Body of pancreas (tissue), 4 donors: ENCODE measurements around the gene UPF2.

Experiments
- POLR2A ChIP-seq, 3 donors: fragments of 450-650 bp; IDR thresholded peaks; one replicate each; pipeline ENCODE4 v1.6.1; 2016; ENCODE audit warnings: antibody characterized with exemption in 3 of 3, mild to moderate bottlenecking in 2 of 3
- TF ChIP-seq, protein P1 (sequence below), 7 experiments: fragments of 450-650 bp in 4 of 7; fragments of 200-600 bp in 3 of 7; sonication (generic) in 3 of 7; IDR thresholded peaks; one replicate each; pipeline ENCODE4 v1.5.1; 2016 to 2019; ENCODE audit warnings: antibody characterized with exemption in 7 of 7

DNA sequence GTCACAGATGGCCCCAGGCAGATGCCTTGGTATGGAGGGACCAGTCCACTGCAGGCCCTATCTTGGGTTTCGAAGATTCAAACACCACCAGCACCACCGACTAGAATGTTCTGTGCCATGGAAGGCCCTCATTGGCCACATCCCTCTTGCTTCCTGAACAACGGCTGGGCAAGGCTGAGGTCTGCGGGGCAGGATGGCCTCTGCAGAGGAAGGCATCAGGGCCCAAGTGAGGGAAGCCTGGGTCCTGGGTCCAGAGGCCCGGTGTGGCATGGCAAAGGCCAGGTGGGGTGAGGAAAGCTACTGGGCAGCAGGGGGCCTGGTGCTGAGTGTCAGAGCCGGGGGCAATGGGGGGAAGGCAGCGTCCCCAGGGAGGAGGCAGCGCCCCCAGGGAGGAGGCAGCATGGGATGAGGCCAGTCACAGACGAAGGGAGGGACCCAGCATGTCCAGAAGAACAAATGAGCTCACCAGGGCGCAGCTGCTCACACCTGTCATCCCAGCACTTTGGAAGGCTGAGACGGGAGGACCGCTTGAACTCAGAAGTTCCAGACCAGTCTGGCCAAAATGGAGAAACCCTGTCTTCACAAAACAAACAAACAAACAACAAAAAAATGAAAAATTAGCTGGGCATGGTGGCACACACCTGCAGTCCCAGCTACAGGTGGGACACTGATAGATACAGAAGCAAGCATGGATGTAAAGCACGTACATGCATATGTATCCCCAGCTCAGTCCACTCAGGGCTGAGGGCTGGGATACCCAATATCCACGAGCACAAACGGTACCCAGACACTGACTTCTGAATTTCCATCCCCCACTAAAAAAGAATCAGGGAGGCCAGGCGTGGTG, 155.0 kb downstream of the UPF2 start:
- TF ChIP-seq, protein P1, sequence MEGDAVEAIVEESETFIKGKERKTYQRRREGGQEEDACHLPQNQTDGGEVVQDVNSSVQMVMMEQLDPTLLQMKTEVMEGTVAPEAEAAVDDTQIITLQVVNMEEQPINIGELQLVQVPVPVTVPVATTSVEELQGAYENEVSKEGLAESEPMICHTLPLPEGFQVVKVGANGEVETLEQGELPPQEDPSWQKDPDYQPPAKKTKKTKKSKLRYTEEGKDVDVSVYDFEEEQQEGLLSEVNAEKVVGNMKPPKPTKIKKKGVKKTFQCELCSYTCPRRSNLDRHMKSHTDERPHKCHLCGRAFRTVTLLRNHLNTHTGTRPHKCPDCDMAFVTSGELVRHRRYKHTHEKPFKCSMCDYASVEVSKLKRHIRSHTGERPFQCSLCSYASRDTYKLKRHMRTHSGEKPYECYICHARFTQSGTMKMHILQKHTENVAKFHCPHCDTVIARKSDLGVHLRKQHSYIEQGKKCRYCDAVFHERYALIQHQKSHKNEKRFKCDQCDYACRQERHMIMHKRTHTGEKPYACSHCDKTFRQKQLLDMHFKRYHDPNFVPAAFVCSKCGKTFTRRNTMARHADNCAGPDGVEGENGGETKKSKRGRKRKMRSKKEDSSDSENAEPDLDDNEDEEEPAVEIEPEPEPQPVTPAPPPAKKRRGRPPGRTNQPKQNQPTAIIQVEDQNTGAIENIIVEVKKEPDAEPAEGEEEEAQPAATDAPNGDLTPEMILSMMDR (IDR thresholded peaks at IDR 0.05): no peak
- no peak for TF ChIP-seq POLR2A (IDR thresholded peaks at IDR 0.05)
